ENCODE measurements around the gene SYTL3.

DNA sequence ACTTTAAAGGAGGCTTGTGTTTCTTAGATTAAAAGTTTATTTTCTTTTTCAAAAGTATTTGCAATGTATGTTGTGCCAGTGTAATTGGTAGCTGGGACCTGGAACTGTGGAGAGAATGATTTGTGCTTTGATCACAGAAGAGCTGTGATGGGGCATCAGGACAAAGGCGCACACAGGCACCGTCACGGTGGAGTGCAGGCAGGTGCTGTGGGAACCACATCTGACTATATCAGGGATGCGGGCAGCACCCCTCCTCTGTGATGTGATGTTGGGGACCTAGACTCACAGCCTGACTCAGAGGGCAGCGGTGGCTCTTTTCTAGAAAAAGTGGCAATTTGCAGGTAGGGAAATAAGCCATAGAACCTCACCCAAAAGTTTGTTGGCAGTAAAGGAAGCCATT lies 34.5 kb downstream of the SYTL3 start:
- TF ChIP-seq CTCF (IDR thresholded peaks at IDR 0.05): no peak
- no peak for TF ChIP-seq ZNF263 (CRISPR knock-in tag; IDR thresholded peaks at IDR 0.05; ENCODE audit: low read depth)
- TF ChIP-seq ATF6 (CRISPR knock-in tag; IDR thresholded peaks at IDR 0.05): no peak
- TF ChIP-seq NFE2L1 (CRISPR knock-in tag; IDR thresholded peaks at IDR 0.05): no peak
- no peak for TF ChIP-seq CREB1 (CRISPR knock-in tag; IDR thresholded peaks at IDR 0.05)
- TF ChIP-seq, protein P1, sequence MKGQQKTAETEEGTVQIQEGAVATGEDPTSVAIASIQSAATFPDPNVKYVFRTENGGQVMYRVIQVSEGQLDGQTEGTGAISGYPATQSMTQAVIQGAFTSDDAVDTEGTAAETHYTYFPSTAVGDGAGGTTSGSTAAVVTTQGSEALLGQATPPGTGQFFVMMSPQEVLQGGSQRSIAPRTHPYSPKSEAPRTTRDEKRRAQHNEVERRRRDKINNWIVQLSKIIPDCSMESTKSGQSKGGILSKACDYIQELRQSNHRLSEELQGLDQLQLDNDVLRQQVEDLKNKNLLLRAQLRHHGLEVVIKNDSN (CRISPR knock-in tag; IDR thresholded peaks at IDR 0.05): no peak
- no peak for TF ChIP-seq NR2C2 (CRISPR knock-in tag; IDR thresholded peaks at IDR 0.05)

Data from WTC11 (cell line).